Spleen (tissue), 7 donors: ENCODE results near the gene RPL7L1.

ENCODE experiments used
- POLR2AphosphoS5 ChIP-seq, 3 donors: sonication (generic); formaldehyde crosslinking; IDR thresholded peaks; one replicate each; pipeline ENCODE4 v1.5.1; 2017; ENCODE audit warnings: antibody characterized with exemption in 3 of 3
- TF ChIP-seq, protein P1 (sequence below), 11 experiments: fragments of 200-600 bp in 7 of 11; fragments of 450-650 bp in 4 of 11; sonication (generic) in 4 of 11; IDR thresholded peaks in 8 of 11; conservative IDR thresholded peaks in 3 of 11; 1 replicate in 7 of 11; 2 replicates in 4 of 11; pipeline versions ENCODE4 v1.4.0 to v1.8.0; 2016 to 2021; ENCODE audit warnings: antibody characterized with exemption in 11 of 11, inconsistent platforms in 4 of 11, mild to moderate bottlenecking in 1 of 11
- donor health status: DM: no; HTN: no; CAD: no; lungs with moderate emphysema.
- donor health status: DM: no; HTN: no; CAD: no.
- donor health status: DM: no; HTN: no; CAD: no.

DNA sequence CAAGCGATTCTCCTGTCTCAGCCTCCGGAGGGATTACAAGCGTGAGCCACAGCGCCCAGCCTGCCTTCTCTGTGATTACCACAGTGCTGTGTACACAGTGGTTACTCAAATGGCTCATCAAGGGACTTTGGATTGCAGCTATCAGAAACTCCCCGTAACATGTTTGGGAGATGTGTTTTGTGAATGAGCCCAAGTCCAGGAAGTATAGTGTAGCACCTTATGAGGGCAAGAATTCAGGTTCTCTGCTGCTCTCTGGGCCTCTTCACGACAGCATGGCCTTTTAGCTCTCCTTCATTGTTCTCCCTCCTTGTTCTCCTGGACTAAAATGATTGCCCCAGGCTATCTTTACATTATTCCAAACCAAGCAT, 34.1 kb upstream of the RPL7L1 start:
- TF ChIP-seq, protein P1, sequence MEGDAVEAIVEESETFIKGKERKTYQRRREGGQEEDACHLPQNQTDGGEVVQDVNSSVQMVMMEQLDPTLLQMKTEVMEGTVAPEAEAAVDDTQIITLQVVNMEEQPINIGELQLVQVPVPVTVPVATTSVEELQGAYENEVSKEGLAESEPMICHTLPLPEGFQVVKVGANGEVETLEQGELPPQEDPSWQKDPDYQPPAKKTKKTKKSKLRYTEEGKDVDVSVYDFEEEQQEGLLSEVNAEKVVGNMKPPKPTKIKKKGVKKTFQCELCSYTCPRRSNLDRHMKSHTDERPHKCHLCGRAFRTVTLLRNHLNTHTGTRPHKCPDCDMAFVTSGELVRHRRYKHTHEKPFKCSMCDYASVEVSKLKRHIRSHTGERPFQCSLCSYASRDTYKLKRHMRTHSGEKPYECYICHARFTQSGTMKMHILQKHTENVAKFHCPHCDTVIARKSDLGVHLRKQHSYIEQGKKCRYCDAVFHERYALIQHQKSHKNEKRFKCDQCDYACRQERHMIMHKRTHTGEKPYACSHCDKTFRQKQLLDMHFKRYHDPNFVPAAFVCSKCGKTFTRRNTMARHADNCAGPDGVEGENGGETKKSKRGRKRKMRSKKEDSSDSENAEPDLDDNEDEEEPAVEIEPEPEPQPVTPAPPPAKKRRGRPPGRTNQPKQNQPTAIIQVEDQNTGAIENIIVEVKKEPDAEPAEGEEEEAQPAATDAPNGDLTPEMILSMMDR (IDR thresholded peaks at IDR 0.05 in 8 of 11, conservative IDR thresholded peaks at IDR 0.05 in 3 of 11), result no peak
- no peak for TF ChIP-seq POLR2AphosphoS5 (IDR thresholded peaks at IDR 0.05)
